Thymus (tissue), 11 donors: ENCODE measurements around the gene SYAP1. TPM values are rescaled to one million over a fixed set of nuclear protein-coding genes. Genes with fewer than 3 reads are reported as not detected.

Source experiments
- DNase-seq, 9 donors: peaks; one replicate each; pipeline ENCODE4 v3.0.0-alpha.2; 2013; ENCODE audit warnings: low spot score in 9 of 9, low read depth in 6 of 9, missing footprints in 1 of 9
- H3K27ac ChIP-seq, 2 donors: one replicate each; pipeline ENCODE4 v1.5.1; 2013; ENCODE audit warnings: control low read depth in 1 of 2, low read depth in 1 of 2, low read length in 1 of 2, mild to moderate bottlenecking in 1 of 2, moderate library complexity in 1 of 2
- H3K27me3 ChIP-seq, 2 donors: one replicate each; pipeline ENCODE4 v1.5.1; 2013; ENCODE audit warnings: low read length in 1 of 2; ENCODE audit not compliant: control insufficient read depth in 2 of 2, insufficient read depth in 1 of 2
- H3K36me3 ChIP-seq, 2 donors: one replicate each; pipeline ENCODE4 v1.5.1; 2013; ENCODE audit warnings: low read length in 1 of 2, mild to moderate bottlenecking in 1 of 2, moderate library complexity in 1 of 2; ENCODE audit not compliant: control insufficient read depth in 2 of 2, insufficient read depth in 2 of 2
- H3K4me1 ChIP-seq, 2 donors: one replicate each; pipeline ENCODE4 v1.5.1; 2013; ENCODE audit warnings: low read length in 2 of 2; ENCODE audit not compliant: control insufficient read depth in 2 of 2, insufficient read depth in 2 of 2
- H3K4me3 ChIP-seq, 2 donors: one replicate each; pipeline ENCODE4 v1.5.1; 2013; ENCODE audit warnings: low read length in 2 of 2, control low read depth in 1 of 2, mild to moderate bottlenecking in 1 of 2
- H3K9me3 ChIP-seq, 2 donors: one replicate each; pipeline ENCODE4 v1.5.1; 2013; ENCODE audit warnings: low read length in 1 of 2, mild to moderate bottlenecking in 1 of 2; ENCODE audit not compliant: control insufficient read depth in 2 of 2, insufficient read depth in 1 of 2
- WGBS: extraction: QIAGEN DNeasy Blood & Tissue Kit; methylation state at CpG from one replicate; pipeline ENCODE4 v1.1.7; 2013; 5-methylcytosine and 5-hydroxymethylcytosine counted together
- polyA plus RNA-seq: library from polyadenylated mRNA; stranded (reverse); fragments of 200-250 nt; gene quantifications from one replicate; pipeline ENCODE4 v1.2.3, GENCODE V29; 2013
- total RNA-seq: library from RNA; stranded (reverse); fragments of 120-200 nt; gene quantifications from one replicate; pipeline ENCODE4 v1.2.4, GENCODE V29; 2013
- donor health status: healthy.

SYAP1 gene
- total and polyA plus RNA-seq, 2 donors: 12.9 to 18.2 TPM

DNA sequence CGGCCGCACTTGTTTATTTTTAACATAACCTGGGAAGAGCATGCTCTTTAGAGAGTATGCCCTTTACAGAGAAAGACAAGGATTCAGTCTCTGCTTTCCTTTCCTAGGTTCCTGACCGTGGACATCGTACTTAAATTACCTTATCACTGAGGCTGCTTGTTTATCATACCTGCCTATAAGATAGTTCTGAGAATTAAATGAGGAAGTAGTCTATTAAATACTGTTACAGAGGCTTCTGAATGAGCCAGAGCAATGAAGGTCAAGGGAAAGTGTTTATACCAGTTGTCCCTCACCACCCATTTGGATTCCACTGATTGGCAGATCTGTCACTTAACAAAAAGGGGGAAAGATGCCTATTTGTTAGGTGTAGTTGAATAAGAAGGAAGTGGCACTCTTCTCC, 76.9 kb downstream of the SYAP1 start:
- no peak overlapping the region for H3K4me3 ChIP-seq
- H3K27ac ChIP-seq: no peak overlapping the region
- no peaks in the 10 kb centered on the region for H3K9me3 ChIP-seq
- H3K36me3 ChIP-seq: peaks cover 0 to 13% of the 10 kb centered on the region in 2 donors
- no peaks in the 10 kb centered on the region for H3K27me3 ChIP-seq
- WGBS: 98% methylated on average over 4 of the region's 4 CpGs
- DNase-seq: no peak
- no peaks in the 10 kb centered on the region for H3K4me1 ChIP-seq

DNA sequence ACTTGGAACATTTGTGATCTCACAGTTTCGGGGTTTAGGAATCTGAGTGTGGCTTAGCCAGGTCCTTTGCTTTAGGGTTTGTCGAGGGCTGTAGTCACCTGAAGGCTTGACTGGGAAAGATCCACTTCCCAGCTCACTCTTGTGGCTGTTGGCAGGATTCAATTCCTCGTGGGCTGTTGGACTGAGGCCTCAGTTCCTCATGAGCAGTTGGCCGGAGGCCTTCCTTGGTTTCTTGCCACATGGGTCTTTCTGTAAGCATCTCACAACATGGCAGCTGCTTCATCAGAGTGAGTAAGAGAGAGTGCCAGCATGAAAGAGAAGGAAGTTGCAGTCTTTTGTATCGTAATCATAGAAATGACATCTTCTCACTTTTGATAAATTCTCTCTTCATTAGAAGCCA, 77.9 kb downstream of the SYAP1 start:
- Histone ChIP-seq H3K4me3 (no peak overlapping the region), H3K9me3 (no peaks in the 10 kb centered on the region), H3K4me1 (no peaks in the 10 kb centered on the region), H3K27me3 (no peaks in the 10 kb centered on the region), H3K27ac (no peak overlapping the region), H3K36me3 (peaks cover 0 to 13% of the 10 kb centered on the region in 2 donors)
- WGBS: 93% methylated on average over 5 of the region's 5 CpGs
- no peak for DNase-seq

DNA sequence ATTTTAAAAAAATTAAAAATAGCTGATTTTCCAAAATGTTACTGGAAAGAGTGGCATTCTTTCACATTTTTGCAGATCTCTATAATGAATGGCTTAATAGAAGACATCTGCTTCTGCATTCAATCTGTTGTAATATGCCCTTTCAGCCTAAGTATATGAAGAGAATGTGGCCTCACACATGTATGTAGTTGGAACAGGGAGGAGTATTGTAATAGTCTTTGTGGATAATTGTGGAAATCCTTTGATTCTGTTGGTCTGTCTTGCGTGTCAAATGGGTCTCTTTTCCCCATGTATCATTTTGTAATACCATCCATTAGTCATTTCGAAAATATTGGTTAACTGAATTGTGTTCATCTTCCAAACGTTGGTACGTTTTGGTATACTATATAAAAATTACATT, 78.4 kb downstream of the SYAP1 start:
- H3K27me3 ChIP-seq: no peaks in the 10 kb centered on the region
- 97% methylated on average over 4 of the region's 4 CpGs for WGBS
- H3K9me3 ChIP-seq: no peaks in the 10 kb centered on the region
- no peak overlapping the region for H3K4me3 ChIP-seq
- H3K36me3 ChIP-seq: peaks cover 0 to 13% of the 10 kb centered on the region in 2 donors
- DNase-seq: no peak
- no peaks in the 10 kb centered on the region for H3K4me1 ChIP-seq
- H3K27ac ChIP-seq: no peak overlapping the region

DNA sequence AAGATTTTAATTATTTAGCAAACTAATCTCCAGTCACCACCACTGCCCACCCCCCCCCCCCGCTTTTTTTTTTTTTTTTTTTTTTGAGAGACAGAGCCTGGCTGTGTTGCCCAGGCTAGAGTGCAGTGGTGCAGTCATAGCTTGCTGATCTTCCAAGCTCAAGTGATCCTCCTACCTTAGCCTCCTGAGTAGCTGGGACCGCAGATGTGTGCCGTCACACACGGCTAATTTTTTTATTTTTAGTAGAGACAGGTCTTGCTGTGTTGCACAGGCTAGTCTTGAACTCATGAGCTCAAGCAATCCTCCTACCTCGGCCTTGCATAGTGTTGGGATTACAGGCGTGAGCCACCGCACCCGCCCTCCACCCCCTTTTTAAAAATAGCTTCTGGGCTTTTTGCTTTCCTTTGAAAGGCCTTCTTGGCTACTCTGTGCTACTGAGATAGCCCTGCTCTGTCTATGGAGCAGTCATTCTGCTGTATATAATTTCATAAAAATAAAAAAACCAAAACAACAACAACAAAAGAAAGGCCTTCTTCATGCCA, 85.6 kb downstream of the SYAP1 start:
- no peaks in the 10 kb centered on the region for H3K4me1 ChIP-seq
- H3K27ac ChIP-seq: no peak overlapping the region
- WGBS: 91% methylated on average over 8 of the region's 8 CpGs
- no peak overlapping the region for H3K4me3 ChIP-seq
- no peak for DNase-seq
- no peaks in the 10 kb centered on the region for H3K9me3 ChIP-seq
- H3K27me3 ChIP-seq: no peaks in the 10 kb centered on the region
- no peaks in the 10 kb centered on the region for H3K36me3 ChIP-seq

DNA sequence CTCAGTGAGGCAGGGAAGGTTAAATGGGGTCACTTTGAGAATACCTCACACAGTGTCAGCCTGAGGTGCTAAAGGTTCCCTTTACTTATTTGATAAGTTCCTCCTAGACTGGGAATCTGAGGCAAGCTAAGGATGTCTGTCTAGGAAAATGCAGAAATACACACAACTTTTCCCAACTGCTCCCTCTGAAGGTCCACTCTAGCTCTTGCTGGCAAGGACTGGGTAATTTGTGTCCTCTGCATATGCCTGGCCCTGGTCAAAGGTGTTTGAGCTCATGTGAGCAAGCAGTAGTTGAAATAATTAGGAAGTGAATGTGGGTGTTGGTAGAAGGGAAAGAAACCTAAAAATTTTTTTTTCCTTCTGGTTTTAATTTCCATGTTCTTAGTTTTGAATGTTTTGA, 88.1 kb downstream of the SYAP1 start:
- no peak overlapping the region for H3K4me3 ChIP-seq
- H3K27me3 ChIP-seq: no peaks in the 10 kb centered on the region
- DNase-seq: no peak
- no peak overlapping the region for H3K27ac ChIP-seq
- H3K9me3 ChIP-seq: no peaks in the 10 kb centered on the region
- H3K36me3 ChIP-seq: no peaks in the 10 kb centered on the region
- H3K4me1 ChIP-seq: no peaks in the 10 kb centered on the region

DNA sequence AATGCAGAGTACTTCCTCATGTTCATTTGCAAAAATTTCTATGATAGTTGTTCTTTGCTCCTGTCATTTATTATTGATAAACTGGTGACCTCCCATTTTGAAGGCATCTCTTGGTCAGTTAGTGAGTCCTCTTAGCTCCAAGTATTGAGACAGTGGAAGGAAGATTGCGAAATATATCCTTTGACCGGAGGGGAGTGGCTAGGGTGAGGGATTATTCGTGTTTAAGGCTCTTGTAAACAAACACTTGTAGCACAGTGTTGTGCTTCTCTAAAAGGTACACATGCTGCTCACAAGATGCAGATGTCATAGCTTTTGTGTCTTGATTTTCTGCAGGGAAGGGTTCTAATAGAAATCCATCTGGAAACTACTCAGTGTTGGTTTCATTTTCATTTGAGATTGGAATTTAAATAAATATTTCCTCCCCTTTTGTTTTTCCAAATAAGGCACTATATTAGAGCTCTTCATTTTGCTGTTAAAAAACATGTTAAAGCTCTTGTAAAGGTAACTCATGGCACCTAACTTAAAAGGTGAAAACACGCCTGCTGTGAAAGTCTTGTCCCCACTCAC, 88.6 kb downstream of the SYAP1 start:
- Histone ChIP-seq H3K4me3 (no peak overlapping the region), H3K36me3 (no peaks in the 10 kb centered on the region), H3K27me3 (no peaks in the 10 kb centered on the region), H3K9me3 (no peaks in the 10 kb centered on the region), H3K4me1 (no peaks in the 10 kb centered on the region), H3K27ac (no peak overlapping the region)
- no peak for DNase-seq
- WGBS: 77% methylated on average over 4 of the region's 4 CpGs

DNA sequence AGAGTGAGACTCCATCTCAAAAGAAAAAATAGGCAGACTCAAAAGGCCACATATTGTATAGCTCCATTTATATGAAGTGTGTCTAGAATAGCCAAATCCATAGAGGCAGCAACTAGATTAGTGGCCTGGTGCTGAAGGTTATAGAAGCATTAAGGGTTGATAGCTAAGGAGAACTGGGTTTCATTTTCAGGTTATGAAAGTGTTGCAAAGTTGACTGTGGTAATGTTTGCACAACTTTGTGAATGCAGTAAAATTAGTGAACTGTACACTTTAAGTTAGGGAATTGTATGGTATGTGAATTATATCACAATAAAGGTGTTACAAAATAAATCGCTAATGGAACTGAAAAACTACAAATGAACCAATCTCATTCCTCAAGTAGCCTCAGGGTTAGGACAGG, 95.2 kb downstream of the SYAP1 start:
- H3K36me3 ChIP-seq: peaks cover 0 to 5% of the 10 kb centered on the region in 2 donors
- no peaks in the 10 kb centered on the region for H3K4me1 ChIP-seq
- no peak overlapping the region for H3K27ac ChIP-seq
- no peak for DNase-seq
- H3K4me3 ChIP-seq: no peak overlapping the region
- no peaks in the 10 kb centered on the region for H3K27me3 ChIP-seq
- H3K9me3 ChIP-seq: no peaks in the 10 kb centered on the region
- 98% methylated on average over 1 of the region's 1 CpG for WGBS

Other genes with a start within 250 kb of the SYAP1 start
- gene S100G, start 69.5 kb upstream of the SYAP1 start, total RNA-seq: not detected
- gene S100G, start 69.5 kb upstream of the SYAP1 start, polyA plus RNA-seq: 1.2 TPM
- 11.3 TPM for gene CTPS2, start 6.9 kb upstream of the SYAP1 start, total RNA-seq
- 10.2 TPM for gene CTPS2, start 6.9 kb upstream of the SYAP1 start, polyA plus RNA-seq
- gene TXLNG, start 66.9 kb downstream of the SYAP1 start, total RNA-seq: 10.7 TPM
- 12.6 TPM for gene TXLNG, start 66.9 kb downstream of the SYAP1 start, polyA plus RNA-seq
- gene RBBP7, start 150.8 kb downstream of the SYAP1 start, total RNA-seq: 130 TPM
- gene RBBP7, start 150.8 kb downstream of the SYAP1 start, polyA plus RNA-seq: 167 TPM
- gene REPS2, start 227.0 kb downstream of the SYAP1 start, total RNA-seq: 1.7 TPM
- gene REPS2, start 227.0 kb downstream of the SYAP1 start, polyA plus RNA-seq: 3.6 TPM